Ovary (tissue), 9 donors: ENCODE measurements around the gene DHX57. TPM values are rescaled to one million over a fixed set of nuclear protein-coding genes. Genes with fewer than 3 reads are reported as not detected.

Experiments
- DNase-seq, 5 donors: peaks; one replicate each; pipeline ENCODE4 v3.0.0-alpha.2; 2019 to 2020
- H3K27ac ChIP-seq, 2 donors: fragments of 200-600 bp; one replicate each; pipeline versions ENCODE4 v1.5.1 to v1.8.0; 2019 to 2022
- H3K27me3 ChIP-seq: fragments of 200-600 bp; one replicate; pipeline ENCODE4 v1.8.0; 2022
- H3K36me3 ChIP-seq: fragments of 200-600 bp; sonication (generic); one replicate; pipeline ENCODE4 v1.5.1; 2019
- H3K4me1 ChIP-seq: one replicate; pipeline ENCODE4 v1.8.1; 2013; ENCODE audit warnings: mild to moderate bottlenecking, moderate library complexity; ENCODE audit not compliant: insufficient read depth
- H3K4me3 ChIP-seq: fragments of 200-600 bp; sonication (generic); one replicate; pipeline ENCODE4 v1.5.1; 2017
- H3K9me3 ChIP-seq, 2 donors: fragments of 200-600 bp in 1 of 2; sonication (generic) in 1 of 2; one replicate each; pipeline versions ENCODE4 v1.5.1 to v1.8.1; 2013 to 2019; ENCODE audit warnings: mild to moderate bottlenecking in 1 of 2, moderate library complexity in 1 of 2
- EP300 ChIP-seq: sonication (generic); formaldehyde crosslinking; IDR thresholded peaks from one replicate; pipeline ENCODE4 v1.6.1; 2017; ENCODE audit warnings: antibody characterized with exemption
- POLR2A ChIP-seq: fragments of 450-650 bp; IDR thresholded peaks from one replicate; pipeline ENCODE4 v1.6.1; 2017; ENCODE audit warnings: antibody characterized with exemption, mild to moderate bottlenecking, moderate library complexity
- WGBS, 3 donors: extraction: QIAGEN DNeasy Blood & Tissue Kit in 1 of 3; methylation state at CpG; one replicate each; pipeline versions ENCODE4 v1.1.5 to v1.1.7; 2013 to 2017; 5-methylcytosine and 5-hydroxymethylcytosine counted together
- intact Hi-C, 4 donors: fragments of 100-400 bp; cut with DNase I; formaldehyde crosslinking; loops; one replicate each; pipeline versions ENCODE4 v1.11.0 to v1.15.1; 2022 to 2023
- polyA plus RNA-seq, 2 donors: library from polyadenylated mRNA; stranded (reverse); fragments of 200-250 nt in 1 of 2; fragments of 350-450 nt in 1 of 2; fragmentation: Illumina TruSeq in 1 of 2; extraction: RNeasy Lipid Tissue Mini Kit (QIAGEN cat#74804) in 1 of 2; gene quantifications; one replicate each; pipeline ENCODE4 v1.2.3, GENCODE V29; 2013 to 2014
- small RNA-seq: library from RNA; depleted of rRNA; stranded (forward); fragments of <200 nt; gene quantifications from one replicate; pipeline ENCODE3, GENCODE V24; 2016
- total RNA-seq, 7 donors: library from RNA; depleted of rRNA in 2 of 7; stranded (reverse); fragments of >200 nt in 2 of 7; fragmentation: NEBNext Ultra II Directional in 3 of 7; extraction: Animal tissue kit (Norgen Biotek cat#: 25700) in 3 of 7; gene quantifications; one replicate each; pipeline versions ENCODE4 v1.1.0 to v1.2.4, GENCODE V29; 2016 to 2023
- TF ChIP-seq, protein P1 (sequence below), 3 donors: fragments of 450-650 bp in 2 of 3; fragments of 200-600 bp in 1 of 3; IDR thresholded peaks; one replicate each; pipeline versions ENCODE4 v1.5.1 to v1.8.0; 2016 to 2022; ENCODE audit warnings: antibody characterized with exemption in 3 of 3, mild to moderate bottlenecking in 1 of 3
- donor health status: DM: no; HTN: no; CAD: no; lungs with moderate emphysema.
- donor health status: DM: no; HTN: no; CAD: no.
- donor health status: Bipolar disorder and iron deficiency.
- donor health status: DM: yes; HTN: yes; CAD: no.
- donor health status: DM: no; HTN: no; CAD: no.
- donor health status: DM: yes; HTN: yes; CAD: no.

Gene DHX57
- total and polyA plus RNA-seq, 9 donors, result 8.7 to 24.4 (median 16.5) TPM

DNA sequence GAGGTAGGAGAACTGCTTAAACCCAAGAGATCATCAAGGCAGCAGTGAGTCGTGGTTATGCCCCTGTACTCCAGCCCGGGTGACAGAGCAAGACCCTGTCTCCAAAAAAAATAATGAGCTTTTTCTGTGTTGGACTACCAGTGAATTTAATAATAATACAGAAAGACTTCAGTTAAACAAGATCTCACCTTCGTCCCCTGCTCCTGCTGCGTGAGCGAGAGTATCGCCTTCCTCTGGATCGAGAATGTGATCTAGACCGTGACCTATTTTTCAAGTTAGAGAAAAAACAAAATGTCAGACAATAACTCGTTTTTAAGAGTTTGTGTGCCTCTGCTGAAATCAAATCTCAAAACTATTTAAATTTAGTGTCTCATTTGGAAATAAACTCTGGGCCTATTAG lies 127.3 kb downstream of the DHX57 start:
- peaks cover 2% of the 10 kb centered on the region for H3K4me1 ChIP-seq
- WGBS, 3 donors, result 75 to 84% (median 76%) methylated on average over 9 of the region's 9 CpGs
- no peak overlapping the region for H3K4me3 ChIP-seq
- no peak for DNase-seq
- no peaks in the 10 kb centered on the region for H3K27me3 ChIP-seq
- TF ChIP-seq EP300 (no peak), POLR2A (no peak)
- TF ChIP-seq, protein P1, sequence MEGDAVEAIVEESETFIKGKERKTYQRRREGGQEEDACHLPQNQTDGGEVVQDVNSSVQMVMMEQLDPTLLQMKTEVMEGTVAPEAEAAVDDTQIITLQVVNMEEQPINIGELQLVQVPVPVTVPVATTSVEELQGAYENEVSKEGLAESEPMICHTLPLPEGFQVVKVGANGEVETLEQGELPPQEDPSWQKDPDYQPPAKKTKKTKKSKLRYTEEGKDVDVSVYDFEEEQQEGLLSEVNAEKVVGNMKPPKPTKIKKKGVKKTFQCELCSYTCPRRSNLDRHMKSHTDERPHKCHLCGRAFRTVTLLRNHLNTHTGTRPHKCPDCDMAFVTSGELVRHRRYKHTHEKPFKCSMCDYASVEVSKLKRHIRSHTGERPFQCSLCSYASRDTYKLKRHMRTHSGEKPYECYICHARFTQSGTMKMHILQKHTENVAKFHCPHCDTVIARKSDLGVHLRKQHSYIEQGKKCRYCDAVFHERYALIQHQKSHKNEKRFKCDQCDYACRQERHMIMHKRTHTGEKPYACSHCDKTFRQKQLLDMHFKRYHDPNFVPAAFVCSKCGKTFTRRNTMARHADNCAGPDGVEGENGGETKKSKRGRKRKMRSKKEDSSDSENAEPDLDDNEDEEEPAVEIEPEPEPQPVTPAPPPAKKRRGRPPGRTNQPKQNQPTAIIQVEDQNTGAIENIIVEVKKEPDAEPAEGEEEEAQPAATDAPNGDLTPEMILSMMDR (IDR thresholded peaks at IDR 0.05), result no peak
- H3K9me3 ChIP-seq, result no peaks in the 10 kb centered on the region
- H3K27ac ChIP-seq, result no peak overlapping the region
- intact Hi-C loops, result loop anchor here in 1 of 4 donors (10.0 kb wide), 1 partner anchor 144 kb away; the partner anchor contains the start of gene HNRNPLL
- H3K36me3 ChIP-seq, result no peaks in the 10 kb centered on the region

DNA sequence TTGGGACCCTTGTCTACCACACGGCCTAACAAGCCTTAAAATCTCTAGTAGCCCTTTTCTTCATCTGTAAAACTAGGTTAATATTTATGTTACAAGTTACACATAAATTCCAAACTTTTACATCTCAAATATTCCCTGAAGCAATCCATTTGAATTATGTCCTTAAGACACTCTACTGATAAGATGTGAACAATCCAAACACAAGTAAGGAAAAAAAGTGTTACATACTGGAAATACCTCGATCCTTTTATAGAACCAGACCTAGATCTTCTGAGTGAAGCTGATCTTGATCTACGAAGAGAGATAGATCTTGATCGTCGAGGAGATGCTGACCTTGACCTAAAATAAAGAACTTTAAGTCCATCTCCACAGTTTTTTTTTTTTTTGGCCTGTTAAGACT lies 127.9 kb downstream of the DHX57 start:
- Histone ChIP-seq H3K4me1 (peaks cover 2% of the 10 kb centered on the region), H3K36me3 (no peaks in the 10 kb centered on the region), H3K4me3 (no peak overlapping the region), H3K27me3 (no peaks in the 10 kb centered on the region), H3K27ac (no peak overlapping the region), H3K9me3 (no peaks in the 10 kb centered on the region)
- TF ChIP-seq, protein P1 (IDR thresholded peaks at IDR 0.05), result no peak
- TF ChIP-seq EP300, result no peak
- TF ChIP-seq POLR2A, result no peak
- no peak for DNase-seq
- intact Hi-C loops, result loop anchor here in 1 of 4 donors (10.0 kb wide), 1 partner anchor 143 kb away; the partner anchor contains the start of gene HNRNPLL
- WGBS, 3 donors, result 21 to 32% (median 27%) methylated on average over 5 of the region's 5 CpGs

Small RNAs within 50 kb of the gene (small RNA-seq; reads per million reads assigned to genes)
- gene RNU6-851P, result not detected

Other genes starting within 250 kb of the DHX57 start
- gene GALM, start 209.8 kb downstream of the DHX57 start, total RNA-seq, result 10 to 100 TPM in 6 of 7 donors, 1 to 10 TPM in 1; 9.8 to 20.1 (median 12.3) TPM
- gene GALM, start 209.8 kb downstream of the DHX57 start, polyA plus RNA-seq, result 10 to 100 TPM; 12.3 to 38.7 TPM
- 100 to 1,000 TPM in 4 of 7 donors, 10 to 100 TPM in 3; 81.1 to 163 (median 124) TPM for gene SRSF7, start 124.6 kb downstream of the DHX57 start, total RNA-seq
- 100 to 1,000 TPM; 103 to 106 TPM for gene SRSF7, start 124.6 kb downstream of the DHX57 start, polyA plus RNA-seq
- 10 to 100 TPM in 6 of 7 donors, 1 to 10 TPM in 1; 6.4 to 17.6 (median 12.1) TPM for gene GEMIN6, start 97.7 kb downstream of the DHX57 start, total RNA-seq
- gene GEMIN6, start 97.7 kb downstream of the DHX57 start, polyA plus RNA-seq, result 10 to 100 TPM in 1 of 2 donors, 1 to 10 TPM in 1; 6.9 to 14.9 TPM
- 10 to 100 TPM; 12.9 to 46.9 (median 15.9) TPM for gene MORN2, start within 50 bp of the DHX57 start, total RNA-seq
- gene MORN2, start within 50 bp of the DHX57 start, polyA plus RNA-seq, result 10 to 100 TPM; 25.7 to 31.8 TPM
- gene ARHGEF33, start 13.9 kb upstream of the DHX57 start, total RNA-seq, result 1 to 10 TPM; 1.3 to 4.4 (median 3.4) TPM
- gene ARHGEF33, start 13.9 kb upstream of the DHX57 start, polyA plus RNA-seq, result 1 to 10 TPM; 2.2 to 2.8 TPM
- 10 to 100 TPM; 23.2 to 70.1 (median 44.6) TPM for gene SOS1, start 245.1 kb upstream of the DHX57 start, total RNA-seq
- 10 to 100 TPM; 14.4 to 38.4 TPM for gene SOS1, start 245.1 kb upstream of the DHX57 start, polyA plus RNA-seq